ENCODE results near the gene CHST3.
A peak's percentile ranks its signal among the peaks of the same experiment; 100 is the strongest.
"Not testable (repeated sequence)": the region's sequence is repeated elsewhere in the genome, so short reads cannot be mapped to it uniquely, and the experiment has no call there.

Gene CHST3

DNA sequence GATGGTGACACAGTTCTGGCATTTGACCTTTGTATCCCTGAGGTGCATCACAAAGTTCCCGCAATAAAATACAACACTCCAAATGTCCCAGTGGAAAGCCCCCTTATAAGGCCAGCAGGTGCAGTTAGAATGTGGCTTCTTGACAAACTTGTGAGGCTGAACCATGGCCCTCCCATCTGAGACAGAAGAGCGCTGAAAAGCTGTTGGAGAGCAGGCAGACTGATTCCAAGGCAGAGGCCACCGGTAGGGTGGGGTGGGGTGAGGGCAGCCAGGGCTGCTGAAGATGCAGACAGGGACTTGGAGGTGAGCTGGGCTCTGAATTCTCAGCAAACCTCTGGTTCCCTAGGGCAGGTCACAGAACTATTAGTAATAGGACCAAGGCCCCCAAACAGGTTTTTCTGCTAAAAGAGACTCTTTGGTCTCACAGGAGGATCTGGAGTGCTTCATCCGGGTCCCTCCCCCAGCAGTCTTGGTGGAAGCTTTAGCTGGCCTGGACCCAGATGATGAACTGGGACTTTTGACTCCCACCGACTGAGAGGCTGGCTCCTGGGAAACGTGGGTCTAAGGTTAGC, 15.6 kb upstream of the CHST3 start:
- no peak for DNase-seq (ENCODE audit: low spot score)

DNA sequence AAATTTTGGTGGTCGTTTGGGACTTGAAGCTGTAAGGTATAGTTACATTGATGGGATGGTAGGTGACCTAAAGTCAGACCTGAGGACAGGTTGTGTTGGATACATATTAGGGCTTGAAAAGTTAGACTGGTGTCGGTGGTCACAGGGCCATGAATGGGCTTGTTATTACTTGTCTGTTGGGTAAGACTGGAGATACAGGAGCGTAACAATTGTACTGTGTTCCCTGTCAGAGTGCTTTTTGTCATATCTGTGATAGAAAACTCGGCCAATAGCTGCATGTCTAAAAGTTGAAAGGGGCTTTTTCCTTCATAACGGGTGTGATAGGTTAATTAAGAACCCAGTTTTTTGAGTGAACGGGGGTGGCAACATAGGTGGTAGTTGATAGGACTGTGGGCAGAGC, 13.5 kb upstream of the CHST3 start:
- DNase-seq (ENCODE audit: low spot score), result no peak

DNA sequence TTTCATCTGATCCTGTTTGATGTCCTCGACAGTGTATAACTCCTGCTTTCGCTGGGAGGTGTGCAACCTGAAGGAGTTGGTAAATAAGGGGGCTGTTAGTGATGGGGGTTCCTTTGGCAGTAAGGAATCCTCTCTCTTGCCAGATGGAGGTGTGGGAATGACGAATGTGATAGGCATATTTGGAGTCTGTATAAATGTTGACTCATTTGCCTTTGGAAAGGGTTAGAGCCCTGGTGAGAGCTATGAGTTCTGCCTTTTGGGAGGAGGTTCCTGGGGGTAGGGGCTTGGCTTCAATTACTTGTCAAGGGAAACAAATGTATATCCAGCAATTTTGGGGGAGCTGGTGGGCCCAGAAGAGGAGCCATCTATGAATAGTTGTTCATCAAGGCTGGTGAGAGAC, 11.4 kb upstream of the CHST3 start:
- no peak for DNase-seq (ENCODE audit: low spot score)

DNA sequence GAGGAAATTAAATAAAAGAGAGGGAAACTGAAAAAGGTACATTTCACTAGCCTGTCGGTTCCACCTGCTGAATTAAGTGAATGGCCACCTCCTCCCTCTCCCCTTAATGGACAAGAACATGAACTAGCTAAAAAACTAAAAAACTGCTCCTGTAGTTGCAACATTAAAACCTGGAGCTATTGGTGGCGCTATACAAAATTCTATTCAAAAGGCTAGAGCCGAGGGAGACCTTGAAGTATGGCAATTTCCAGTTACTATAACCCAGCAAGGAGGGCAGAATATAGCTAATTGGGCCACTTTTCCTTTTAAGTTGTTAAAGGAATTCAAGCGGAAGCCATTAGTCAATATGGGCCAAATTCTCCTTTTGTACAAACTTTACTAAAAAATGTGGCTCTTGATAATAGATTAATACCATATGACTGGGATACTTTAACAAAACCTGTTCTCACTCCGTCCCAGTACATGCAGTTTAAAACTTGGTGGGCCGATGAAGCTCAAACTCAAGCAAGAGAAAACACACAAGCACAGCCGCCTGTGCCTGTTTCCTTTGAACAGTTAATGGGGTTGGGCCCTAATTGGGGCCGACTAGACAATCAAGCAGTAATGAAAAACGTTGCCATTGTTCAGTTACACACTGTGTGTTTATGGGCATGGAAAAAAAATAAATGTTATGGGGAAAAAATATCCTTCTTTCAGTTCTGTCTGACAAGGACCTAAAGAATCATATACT, 6.5 kb upstream of the CHST3 start:
- no peak for DNase-seq (ENCODE audit: low spot score)

DNA sequence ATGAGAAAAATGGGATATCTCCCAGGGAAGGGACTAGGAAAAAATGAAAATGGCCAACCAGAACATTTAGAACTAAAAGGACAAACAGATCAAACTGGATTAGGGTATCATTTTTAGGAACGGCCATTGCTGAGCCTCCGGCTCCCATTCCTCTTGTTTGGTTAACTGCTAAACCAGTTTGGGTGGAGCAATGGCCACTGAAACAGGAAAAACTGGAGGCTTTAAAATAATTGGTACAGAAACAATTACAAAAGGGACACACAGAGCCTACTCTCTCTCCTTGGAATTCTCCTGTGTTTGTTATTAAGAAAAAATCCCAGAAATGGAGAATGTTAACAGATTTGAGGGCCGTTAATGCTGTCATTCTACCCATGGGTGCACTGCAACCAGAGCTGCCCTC, 4.7 kb upstream of the CHST3 start:
- DNase-seq (ENCODE audit: low spot score), result no peak

DNA sequence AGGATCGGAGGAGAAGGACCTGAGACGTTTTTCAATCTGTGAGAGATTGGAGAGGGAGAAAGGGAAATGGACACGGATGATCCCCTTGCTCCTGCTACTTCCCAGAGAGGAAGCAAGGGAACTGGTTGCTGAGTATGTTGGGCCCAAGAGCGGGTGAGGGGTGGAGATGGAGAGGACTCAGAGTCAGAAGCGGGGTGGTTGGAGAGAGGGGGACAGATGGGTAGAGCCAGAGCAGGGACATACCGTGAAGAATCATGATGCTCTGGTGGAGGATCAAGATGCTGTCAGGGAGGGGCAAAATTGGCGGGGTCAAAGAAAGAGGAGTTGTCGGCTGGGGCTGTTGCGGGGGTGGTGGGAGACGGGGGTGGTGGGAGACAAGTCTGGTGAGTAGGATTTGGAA, 2.4 kb upstream of the CHST3 start:
- DNase-seq (ENCODE audit: low spot score), result no peak

DNA sequence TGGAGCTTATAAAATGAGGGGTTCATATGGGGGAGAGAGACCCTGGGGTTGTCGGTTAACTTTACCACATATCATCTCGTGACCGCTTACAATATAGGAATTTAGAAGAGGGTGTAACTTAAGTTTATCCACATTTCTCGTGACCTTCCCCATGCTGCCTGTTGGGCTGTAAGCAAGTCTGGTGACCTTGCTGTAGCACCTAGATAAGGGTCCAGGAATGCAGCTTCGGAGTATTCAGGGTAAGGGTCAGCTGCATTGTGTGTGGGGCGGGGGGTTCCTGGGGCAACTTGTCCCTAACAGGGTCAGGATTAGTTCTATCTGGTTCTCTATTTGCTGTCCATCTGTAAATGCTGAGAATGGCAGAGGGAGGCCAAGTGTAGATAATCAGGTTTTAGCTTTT, 1.3 kb upstream of the CHST3 start:
- no peak for DNase-seq (ENCODE audit: low spot score)

DNA sequence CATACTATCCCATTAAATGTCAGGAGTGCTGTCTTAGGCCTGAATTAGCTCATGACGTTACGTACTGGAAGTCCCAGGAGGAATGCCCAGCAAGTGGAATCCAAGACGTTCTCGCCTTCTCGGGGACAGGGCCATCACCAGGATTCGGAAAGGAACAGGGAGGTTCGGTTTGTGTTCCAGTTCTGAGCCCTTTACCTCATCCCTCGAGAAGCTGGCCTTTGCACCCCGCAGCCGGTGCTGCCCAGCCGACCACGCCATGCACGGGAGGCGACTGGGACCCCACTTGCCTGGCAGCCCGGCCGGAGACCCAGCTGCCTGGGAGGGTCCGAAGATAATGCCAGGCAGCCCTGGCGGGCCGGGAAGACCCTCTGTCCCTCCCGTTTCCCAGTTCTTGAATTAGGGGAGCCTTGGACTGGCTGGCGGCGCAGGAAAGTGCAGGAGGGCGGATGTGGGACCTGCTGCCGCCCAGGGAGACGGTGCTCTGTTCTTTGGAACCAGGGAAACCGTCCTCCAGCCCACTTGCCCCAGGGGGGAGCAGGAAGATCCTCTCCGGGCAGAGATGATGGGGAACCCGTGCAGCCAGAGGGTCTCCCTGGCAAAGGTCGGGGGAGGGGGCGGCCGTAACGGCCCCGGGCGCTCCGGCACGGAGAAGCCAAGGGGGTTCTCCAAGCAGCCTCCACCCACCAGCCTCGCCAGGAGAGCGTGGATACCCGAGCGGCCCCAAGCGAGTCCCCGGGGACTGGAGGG, 671 bp upstream of the CHST3 start:
- peak; percentile 49 for DNase-seq (ENCODE audit: low spot score)

DNA sequence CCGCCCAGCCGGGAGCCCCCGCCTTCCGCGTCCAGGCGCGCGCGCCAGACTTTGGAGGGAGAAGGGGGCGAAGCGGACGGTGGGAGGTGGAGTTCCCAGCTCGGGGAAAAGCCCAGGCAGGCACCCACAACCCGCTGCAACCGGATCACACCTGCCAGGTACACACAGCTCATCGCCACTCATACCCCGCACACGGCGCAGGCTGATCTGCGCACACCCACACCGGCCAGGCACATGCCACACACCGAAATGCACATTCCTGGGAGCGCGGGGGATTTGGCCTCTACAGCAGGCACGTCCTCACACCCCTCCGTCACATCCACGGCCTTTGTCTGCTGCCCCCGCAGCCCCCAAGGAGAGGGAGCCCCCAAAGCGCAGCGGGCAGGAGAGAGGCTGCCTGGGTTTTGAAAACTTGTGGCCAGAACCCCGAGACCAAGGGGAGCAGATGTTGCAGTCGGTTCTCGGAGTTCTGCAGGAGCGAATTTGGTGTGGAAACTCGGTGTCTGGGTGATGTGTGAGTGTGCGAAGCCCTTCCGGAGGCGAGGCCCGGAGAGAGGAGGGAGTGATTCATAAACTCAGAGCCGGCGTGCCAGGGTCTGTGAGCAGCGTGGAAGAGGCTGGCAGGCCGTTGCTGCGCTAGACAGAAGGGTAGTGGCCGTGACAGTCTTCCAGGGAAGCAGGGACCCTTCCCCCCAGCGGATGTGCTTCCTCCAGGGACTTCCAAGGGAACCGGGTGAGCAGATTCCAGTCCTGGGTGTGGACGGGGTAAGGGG, 734 bp downstream of the CHST3 start:
- peak; percentile 47 for DNase-seq (ENCODE audit: low spot score)

DNA sequence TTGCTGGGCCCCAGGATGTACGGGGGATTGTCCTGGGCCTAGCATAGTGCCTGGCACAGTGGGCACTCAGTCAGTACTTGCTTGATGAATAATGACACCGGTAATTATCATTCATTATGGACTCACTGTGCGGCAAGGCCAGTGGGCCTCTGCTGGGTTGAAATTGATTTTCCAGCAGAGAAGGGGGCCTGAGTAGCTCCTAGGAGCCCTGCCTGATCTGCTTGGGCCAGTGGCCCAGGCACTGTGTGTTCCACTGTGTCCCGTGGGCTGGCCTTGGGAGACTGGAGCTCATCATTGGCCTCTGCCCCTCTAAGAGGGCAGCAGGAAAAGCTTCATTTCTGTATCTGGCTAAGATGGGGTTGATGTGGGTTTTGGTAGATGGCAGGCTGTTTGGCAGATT, 1.4 kb downstream of the CHST3 start:
- DNase-seq (ENCODE audit: low spot score), result no peak

DNA sequence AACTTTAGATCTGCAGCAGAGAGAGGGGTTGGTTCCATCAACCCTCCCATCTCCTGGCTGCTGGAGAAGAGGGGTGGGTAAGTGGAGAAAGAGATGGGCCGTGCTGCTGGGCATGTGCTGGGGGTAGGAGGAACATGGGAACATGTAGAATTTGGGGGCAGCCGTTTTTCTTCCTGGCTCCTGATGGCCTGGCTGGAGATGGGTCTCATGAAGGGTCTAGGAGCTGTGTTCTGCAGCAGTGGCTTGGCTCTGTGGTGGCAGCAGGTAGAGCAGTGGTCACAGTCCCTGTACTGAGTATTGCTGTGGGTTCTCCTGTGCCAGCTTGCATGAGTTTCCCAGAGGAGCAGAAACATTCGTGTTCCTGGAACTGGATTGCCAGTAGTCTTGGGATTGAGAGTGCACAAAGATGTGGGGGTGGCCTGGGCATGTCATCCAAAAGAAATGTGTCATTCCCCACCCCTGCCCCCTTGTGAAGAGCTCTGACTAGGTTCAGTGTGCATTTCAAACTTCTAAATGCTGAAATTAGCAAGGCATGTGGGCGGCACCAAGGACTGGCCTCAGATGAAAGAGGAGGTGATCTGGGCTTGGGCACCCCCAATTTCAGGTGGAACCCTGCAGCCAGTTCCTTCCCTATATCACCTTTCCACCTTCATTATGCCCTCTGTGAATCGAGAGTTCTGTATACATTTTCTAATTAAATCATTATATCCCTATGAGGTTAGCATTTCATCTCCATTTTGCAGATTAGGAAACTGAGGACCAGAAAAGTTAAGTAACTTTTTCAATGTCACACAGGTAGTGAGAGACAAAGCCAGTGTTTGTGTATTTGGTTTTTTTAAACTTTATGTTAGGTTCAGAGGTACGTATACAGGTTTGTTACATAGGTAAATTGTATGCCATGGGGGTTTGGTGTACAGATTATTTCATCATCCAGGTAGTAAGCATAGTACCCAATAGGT, 2.1 kb downstream of the CHST3 start:
- no peak for DNase-seq (ENCODE audit: low spot score)

DNA sequence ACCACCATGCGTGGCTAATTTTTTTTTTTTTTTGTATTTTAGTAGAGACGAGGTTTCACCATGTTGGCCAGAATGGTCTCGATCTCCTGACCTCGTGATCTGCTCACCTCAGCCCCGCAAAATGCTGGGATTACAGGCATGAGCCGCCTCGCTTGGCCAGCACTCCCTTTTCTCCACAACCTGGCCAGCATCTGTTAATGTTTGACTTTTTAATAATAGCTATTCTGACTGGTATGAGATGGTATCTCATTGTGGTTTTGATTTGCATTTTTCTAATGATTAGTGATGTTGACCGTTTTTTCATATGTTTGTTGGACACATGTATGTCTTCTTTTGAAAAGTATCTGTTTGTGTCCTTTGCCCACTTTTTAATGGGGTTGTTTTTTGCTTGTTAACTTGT, 3.8 kb downstream of the CHST3 start:
- not testable (repeated sequence) for DNase-seq (ENCODE audit: low spot score)

DNA sequence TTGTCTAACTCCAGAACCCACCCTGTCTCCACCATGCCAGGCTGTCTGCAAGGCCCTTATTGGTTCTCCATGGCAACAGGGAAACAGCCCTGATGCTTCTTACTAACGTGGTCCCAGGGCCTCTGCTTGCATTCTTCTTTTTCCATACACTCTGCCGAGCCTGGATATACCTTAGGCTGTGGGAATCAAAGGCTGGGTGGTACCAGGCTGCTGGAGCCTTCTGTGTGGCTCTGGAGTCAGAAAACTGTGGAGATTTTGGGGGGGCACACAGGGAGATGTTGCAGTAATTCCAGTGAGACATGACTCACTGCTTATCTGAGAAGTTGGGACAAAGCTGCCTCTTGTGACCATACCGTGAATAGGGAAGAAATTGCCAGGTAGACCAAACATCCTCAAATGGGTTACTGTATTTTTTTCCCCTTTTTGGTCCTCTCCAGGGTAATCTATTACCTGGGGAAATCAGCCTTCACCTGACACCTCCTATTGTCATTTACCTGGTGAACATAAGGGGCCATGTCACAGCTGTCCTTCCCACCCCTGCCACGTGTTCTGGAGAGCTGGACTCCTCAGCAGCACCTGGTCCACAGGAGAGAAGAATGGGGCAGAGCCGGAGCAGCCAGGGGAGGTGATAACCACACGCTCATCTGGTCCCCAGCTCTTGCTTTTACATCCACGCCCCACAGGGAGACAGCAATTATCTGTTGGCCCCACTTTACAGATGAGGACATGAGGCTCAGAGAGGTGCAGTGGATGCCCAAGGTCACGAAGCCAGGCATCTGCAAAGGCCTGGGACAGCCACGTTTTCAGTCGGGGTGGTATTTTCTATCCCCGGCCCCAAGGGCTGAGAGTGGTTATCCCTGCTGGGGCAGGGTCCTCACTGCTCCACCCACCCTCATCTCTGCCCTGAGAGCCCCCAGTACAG, 4.6 kb downstream of the CHST3 start:
- no peak for DNase-seq (ENCODE audit: low spot score)

DNA sequence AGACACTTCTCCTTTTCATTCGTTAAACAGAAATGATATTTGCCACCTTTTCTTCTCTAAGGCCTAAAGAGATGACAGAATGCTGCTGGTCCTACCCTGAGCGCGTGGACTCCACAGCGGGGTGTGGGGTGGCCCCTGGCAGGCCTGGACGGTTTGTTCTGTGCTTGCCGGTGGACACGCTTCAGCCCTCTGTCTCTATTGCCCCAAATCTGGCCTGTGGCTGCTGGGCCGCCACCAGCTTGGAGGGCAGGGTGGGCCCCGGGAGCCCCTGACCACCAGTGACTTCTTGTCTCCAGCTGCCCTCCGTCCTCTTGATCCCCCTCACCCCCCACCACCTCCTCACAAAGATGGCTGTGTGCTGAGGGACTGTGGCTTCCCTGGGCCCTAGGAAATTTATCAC, 5.7 kb downstream of the CHST3 start:
- DNase-seq (ENCODE audit: low spot score), result no peak

DNA sequence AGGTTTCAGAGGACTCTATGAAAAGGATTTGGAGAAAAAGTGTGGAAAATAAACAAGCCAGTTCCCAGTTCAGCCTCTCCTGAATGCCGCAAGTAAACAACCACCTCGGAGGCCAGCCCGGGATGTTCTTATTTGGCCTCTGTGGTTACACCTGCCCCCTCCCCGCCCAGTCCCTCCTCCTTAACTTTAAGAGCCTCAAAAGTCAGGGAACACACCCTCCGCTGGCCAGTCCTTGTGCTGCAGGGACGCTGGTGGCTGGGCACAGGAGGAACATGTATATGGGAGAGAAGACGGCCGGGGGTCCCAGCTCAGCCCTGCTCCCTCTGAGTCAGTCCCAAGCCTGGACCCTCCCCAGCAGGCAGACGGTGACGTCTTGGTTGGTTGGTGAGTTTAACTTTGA, 6.1 kb downstream of the CHST3 start:
- DNase-seq (ENCODE audit: low spot score), result peak; percentile 83

DNA sequence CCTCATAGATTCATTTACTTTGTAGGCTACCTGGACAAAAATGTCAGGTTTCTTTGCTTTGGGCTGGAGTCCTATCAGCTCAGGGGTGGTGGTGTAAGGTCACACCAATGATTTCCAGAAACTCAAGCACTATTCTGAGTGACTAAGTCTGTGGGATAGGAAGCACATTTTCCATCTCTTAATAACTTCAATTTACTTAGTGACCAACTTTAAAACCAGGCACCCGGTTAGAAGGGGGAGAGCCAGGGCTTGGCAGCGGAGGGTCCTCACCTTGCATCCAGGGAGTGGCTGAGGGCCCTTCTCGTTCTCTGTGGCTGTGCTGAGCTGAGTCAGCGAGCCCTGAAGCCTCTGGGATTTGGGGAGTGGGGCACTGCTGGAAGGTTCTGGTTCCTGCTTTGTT, 6.7 kb downstream of the CHST3 start:
- DNase-seq (ENCODE audit: low spot score), result no peak

DNA sequence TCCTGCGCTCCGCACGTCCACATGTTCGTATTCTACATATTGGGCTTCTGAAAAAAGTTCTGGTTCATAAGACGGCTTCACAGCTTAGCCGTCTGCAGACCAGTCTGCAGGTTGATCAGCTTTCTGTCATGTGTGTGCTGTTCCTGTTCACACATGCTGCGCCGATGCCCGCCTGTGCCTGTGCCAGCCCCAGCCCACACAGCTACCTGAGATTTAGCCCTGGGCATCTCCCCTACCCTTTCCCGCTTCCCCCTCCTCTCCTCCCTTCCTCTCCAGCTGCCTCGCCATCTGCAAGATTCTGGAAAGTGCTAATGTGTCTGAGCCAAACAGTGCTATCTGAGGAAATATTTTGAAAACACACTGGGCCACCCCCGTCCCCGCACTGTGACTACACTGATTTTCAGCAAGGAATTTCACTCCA, 7.1 kb downstream of the CHST3 start:
- no peak for DNase-seq (ENCODE audit: low spot score)

DNA sequence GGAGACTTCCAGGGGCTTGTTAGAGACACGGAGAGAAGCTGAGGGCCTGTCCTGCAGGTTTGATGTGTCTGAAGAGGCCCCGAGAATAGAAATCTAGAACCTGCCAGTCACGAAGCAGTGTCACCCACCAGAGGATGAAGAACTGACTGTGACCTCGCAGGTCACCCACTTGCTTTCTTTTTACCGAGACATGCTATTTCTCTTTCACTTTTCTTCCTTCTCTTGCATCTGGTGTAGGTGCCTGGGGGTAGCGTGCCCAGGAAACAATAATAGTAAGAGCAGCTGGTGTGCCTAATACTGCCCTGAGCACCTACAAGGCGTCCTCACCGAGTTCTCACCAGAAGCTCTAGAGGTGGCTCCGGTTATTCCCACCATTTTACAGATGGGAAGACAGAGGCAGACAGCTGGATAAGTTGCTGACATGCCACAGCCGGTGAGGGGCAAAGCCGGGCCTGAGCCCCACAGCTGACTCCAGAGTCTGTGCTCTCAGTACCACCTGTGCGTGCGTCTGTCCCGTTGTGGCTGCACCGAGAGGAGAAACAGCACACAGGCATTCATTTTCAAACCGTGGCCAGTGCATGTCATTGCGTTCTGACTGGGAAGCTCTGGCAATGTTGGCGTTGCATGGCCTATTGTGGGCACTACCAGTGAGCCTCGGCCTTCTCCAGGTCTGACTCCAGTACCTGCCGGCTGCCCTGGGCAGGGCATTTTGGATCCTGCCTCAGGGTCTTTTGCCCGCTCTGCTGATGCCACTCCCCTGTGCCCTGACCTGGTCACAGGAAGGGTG, 7.8 kb downstream of the CHST3 start:
- no peak for DNase-seq (ENCODE audit: low spot score)
